Suprapubic skin (tissue), 4 donors: Measurements from ENCODE around the gene STT3A. TPM values are rescaled to one million over a fixed set of nuclear protein-coding genes. Genes with fewer than 3 reads are reported as not detected.

Source experiments
- DNase-seq, 2 donors: peaks; one replicate each; pipeline ENCODE4 v3.0.0-alpha.2; 2019; ENCODE audit warnings: low spot score in 2 of 2
- H3K27ac ChIP-seq: fragments of 200-600 bp; sonication (generic); one replicate; pipeline ENCODE4 v1.5.1; 2019
- H3K27me3 ChIP-seq: fragments of 200-600 bp; sonication (generic); one replicate; pipeline ENCODE4 v1.5.1; 2019
- H3K36me3 ChIP-seq: fragments of 200-600 bp; sonication (generic); one replicate; pipeline ENCODE4 v1.5.1; 2019
- H3K4me1 ChIP-seq: fragments of 200-600 bp; sonication (generic); one replicate; pipeline ENCODE4 v1.5.1; 2019
- H3K4me3 ChIP-seq: fragments of 200-600 bp; sonication (generic); one replicate; pipeline ENCODE4 v1.5.1; 2019; ENCODE audit warnings: mild to moderate bottlenecking
- H3K9me3 ChIP-seq: fragments of 200-600 bp; sonication (generic); one replicate; pipeline ENCODE4 v1.5.1; 2019
- CTCF ChIP-seq, 2 donors: fragments of 200-600 bp in 1 of 2; fragments of 450-650 bp in 1 of 2; sonication (generic) in 1 of 2; IDR thresholded peaks; one replicate each; pipeline ENCODE4 v1.5.1; 2016 to 2019; ENCODE audit warnings: antibody characterized with exemption in 2 of 2, mild to moderate bottlenecking in 1 of 2, moderate library complexity in 1 of 2
- EP300 ChIP-seq: sonication (generic); formaldehyde crosslinking; IDR thresholded peaks from one replicate; pipeline ENCODE4 v1.6.1; 2017; ENCODE audit warnings: antibody characterized with exemption
- POLR2A ChIP-seq, 2 donors: fragments of 450-650 bp; IDR thresholded peaks; one replicate each; pipeline ENCODE4 v1.6.1; 2017; ENCODE audit warnings: antibody characterized with exemption in 2 of 2, mild to moderate bottlenecking in 2 of 2, moderate library complexity in 2 of 2
- POLR2AphosphoS5 ChIP-seq, 3 donors: sonication (generic); formaldehyde crosslinking; IDR thresholded peaks; one replicate each; pipeline ENCODE4 v1.6.1; 2017; ENCODE audit warnings: antibody characterized with exemption in 3 of 3
- WGBS: methylation state at CpG from one replicate; pipeline ENCODE4 v1.1.5; 2018; 5-methylcytosine and 5-hydroxymethylcytosine counted together
- total RNA-seq, 4 donors: library from RNA; depleted of rRNA; stranded (reverse); fragments of >200 nt; gene quantifications; one replicate each; pipeline ENCODE4 v1.1.0, GENCODE V29; 2016

The STT3A gene
- total RNA-seq, 4 donors from 2014 or later, result 49.5 to 64.8 (median 62.8) TPM

DNA sequence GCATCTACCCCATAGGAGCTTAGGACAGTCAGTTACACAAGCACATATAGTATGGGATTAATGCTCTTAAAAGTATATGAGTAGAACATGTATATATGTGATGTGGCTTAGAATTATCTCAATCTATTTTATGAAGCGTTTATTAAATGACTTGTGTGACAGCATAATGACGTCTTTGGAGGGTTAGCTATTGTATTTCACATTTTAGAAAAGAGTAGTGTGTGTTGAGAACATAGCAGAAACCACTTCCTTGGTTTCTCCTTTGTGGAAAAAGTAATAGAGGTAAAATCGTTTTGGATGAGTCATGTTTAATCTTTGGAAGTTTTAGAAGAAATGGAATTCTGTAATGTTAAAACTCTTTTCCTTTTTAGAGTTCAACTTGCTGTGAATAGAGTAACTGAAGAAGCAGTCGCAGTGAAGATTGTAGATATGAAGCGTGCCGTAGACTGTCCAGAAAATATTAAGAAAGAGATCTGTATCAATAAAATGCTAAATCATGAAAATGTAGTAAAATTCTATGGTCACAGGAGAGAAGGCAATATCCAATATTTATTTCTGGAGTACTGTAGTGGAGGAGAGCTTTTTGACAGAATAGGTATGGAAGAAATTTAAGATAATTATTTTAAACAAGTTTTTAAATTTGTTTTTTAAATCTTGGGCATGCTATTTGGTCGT, 34.7 kb downstream of the STT3A start:
- TF ChIP-seq EP300 (no peak), POLR2A (IDR thresholded peaks at IDR 0.05) (no peak), POLR2AphosphoS5 (IDR thresholded peaks at IDR 0.05) (no peak), CTCF (IDR thresholded peaks at IDR 0.05) (no peak)
- peaks cover 20% of the 10 kb centered on the region for H3K4me1 ChIP-seq
- no peak overlapping the region for H3K27ac ChIP-seq
- H3K36me3 ChIP-seq, result peaks cover 4% of the 10 kb centered on the region
- DNase-seq, result no peak
- no peak overlapping the region for H3K4me3 ChIP-seq
- WGBS, result 64% methylated on average over 7 of the region's 7 CpGs
- H3K27me3 ChIP-seq, result no peaks in the 10 kb centered on the region
- H3K9me3 ChIP-seq, result no peaks in the 10 kb centered on the region

DNA sequence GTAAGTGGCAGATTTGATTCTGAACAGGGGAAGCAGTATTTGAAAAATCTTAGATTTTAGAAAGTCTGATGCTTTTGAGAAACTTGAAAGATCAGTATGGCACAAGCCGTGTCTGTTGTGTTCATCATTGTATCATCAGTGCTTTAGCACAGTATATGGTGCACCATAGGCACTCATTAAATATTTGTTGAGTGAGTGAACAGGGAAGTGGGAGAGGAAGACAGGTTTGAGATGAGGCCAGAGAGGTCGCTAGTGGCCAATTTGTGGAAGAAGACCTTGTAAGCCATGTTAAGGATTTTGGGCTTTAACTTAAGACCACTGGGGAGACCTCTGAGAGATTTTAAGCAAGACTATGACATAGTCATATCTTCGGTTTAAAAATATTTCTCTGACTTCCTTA, 45.2 kb downstream of the STT3A start:
- no peaks in the 10 kb centered on the region for H3K9me3 ChIP-seq
- no peak overlapping the region for H3K27ac ChIP-seq
- peaks cover 10% of the 10 kb centered on the region for H3K36me3 ChIP-seq
- 88% methylated on average over 3 of the region's 3 CpGs for WGBS
- TF ChIP-seq EP300, result no peak
- TF ChIP-seq POLR2AphosphoS5 (IDR thresholded peaks at IDR 0.05), result no peak
- TF ChIP-seq POLR2A (IDR thresholded peaks at IDR 0.05), result no peak
- TF ChIP-seq CTCF (IDR thresholded peaks at IDR 0.05), result no peak
- H3K27me3 ChIP-seq, result no peaks in the 10 kb centered on the region
- no peaks in the 10 kb centered on the region for H3K4me1 ChIP-seq
- no peak for DNase-seq
- no peak overlapping the region for H3K4me3 ChIP-seq

DNA sequence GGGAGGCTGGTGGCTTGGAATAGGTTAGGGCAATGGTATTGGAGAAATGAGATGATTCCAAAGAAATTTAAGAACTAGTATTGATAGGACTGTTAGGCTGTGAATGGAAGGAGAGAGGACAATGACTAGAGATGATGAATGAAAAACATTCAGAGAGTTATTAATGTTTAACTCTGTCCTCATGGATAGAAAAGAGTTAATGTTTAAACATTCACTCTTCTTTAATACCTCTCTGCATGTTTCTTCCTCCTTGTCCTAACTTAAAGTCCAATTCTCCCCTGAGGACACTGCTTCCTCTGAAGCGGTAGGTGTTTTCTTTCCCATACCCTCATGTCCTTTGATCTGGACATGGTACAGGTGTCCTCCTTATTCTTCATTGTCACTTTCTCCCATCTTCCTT, 45.7 kb downstream of the STT3A start:
- H3K36me3 ChIP-seq, result peaks cover 9% of the 10 kb centered on the region
- no peaks in the 10 kb centered on the region for H3K9me3 ChIP-seq
- H3K27me3 ChIP-seq, result no peaks in the 10 kb centered on the region
- DNase-seq, result no peak
- H3K4me1 ChIP-seq, result no peaks in the 10 kb centered on the region
- 97% methylated on average over 1 of the region's 1 CpG for WGBS
- no peak overlapping the region for H3K27ac ChIP-seq
- no peak overlapping the region for H3K4me3 ChIP-seq
- TF ChIP-seq POLR2AphosphoS5 (IDR thresholded peaks at IDR 0.05) (no peak), CTCF (IDR thresholded peaks at IDR 0.05) (no peak), POLR2A (IDR thresholded peaks at IDR 0.05) (no peak), EP300 (no peak)

- WGBS, result 93% methylated on average over 3 of the region's 3 CpGs
- Histone ChIP-seq H3K36me3 (peaks cover 6% of the 10 kb centered on the region), H3K4me1 (no peaks in the 10 kb centered on the region), H3K27ac (no peak overlapping the region), H3K4me3 (no peak overlapping the region), H3K9me3 (no peaks in the 10 kb centered on the region), H3K27me3 (no peaks in the 10 kb centered on the region)
- TF ChIP-seq EP300, result no peak
- no peak for TF ChIP-seq POLR2A (IDR thresholded peaks at IDR 0.05)
- no peak for TF ChIP-seq CTCF (IDR thresholded peaks at IDR 0.05)
- no peak for TF ChIP-seq POLR2AphosphoS5 (IDR thresholded peaks at IDR 0.05)
- no peak for DNase-seq
These were observed 53.2 kb downstream of the STT3A start for GRCh38 chr11:125645871-125646270.

- WGBS, result 82% methylated on average over 6 of the region's 6 CpGs
- H3K36me3 ChIP-seq, result peaks cover 2% of the 10 kb centered on the region
- no peaks in the 10 kb centered on the region for H3K27me3 ChIP-seq
- no peak overlapping the region for H3K27ac ChIP-seq
- TF ChIP-seq EP300 (no peak), POLR2A (IDR thresholded peaks at IDR 0.05) (no peak), POLR2AphosphoS5 (IDR thresholded peaks at IDR 0.05) (no peak)
- H3K4me1 ChIP-seq, result no peaks in the 10 kb centered on the region
- no peak overlapping the region for H3K4me3 ChIP-seq
- no peaks in the 10 kb centered on the region for H3K9me3 ChIP-seq
- no peak for DNase-seq
These were observed 57.0 kb downstream of the STT3A start for GRCh38 chr11:125649465-125650166.
